HCT116 (cell line): ENCODE data around the gene AWAT2. TPM values are rescaled to one million over a fixed set of nuclear protein-coding genes. Genes with fewer than 3 reads are reported as not detected.

Source experiments
- ATAC-seq: fragments of 200-7000 bp; cut with Tn5 transposase; 2 replicates; pipeline ENCODE4 v1.9.1; 2020; ENCODE audit warnings: mild to moderate bottlenecking, moderate library complexity
- BruUV-seq: library from RNA; stranded (reverse); fragments of 400-500 nt; replicated peaks from 2 replicates; lab custom pipeline; 2021; lab: Mats Ljungman, UMichigan
- CTCF ChIA-PET: fragments of 300-600 bp; sonication (Branson Sonifier 250); formaldehyde crosslinking; loops from one replicate; lab custom pipeline; 2021; ENCODE audit warnings: antibody characterized with exemption; lab: Charles Lee
- POLR2A ChIA-PET: fragments of 300-600, 350-600 bp; sonication (Branson Sonifier 250); formaldehyde crosslinking; loops from one replicate; lab custom pipeline; 2021; ENCODE audit warnings: antibody characterized with exemption; lab: Charles Lee
- RAD21 ChIA-PET, 2 experiments: fragments of 300-600 bp; sonication (Branson Sonifier 250); formaldehyde crosslinking; loops; one replicate each; lab custom pipeline; 2023; ENCODE audit warnings: low total read pairs in 2 of 2; ENCODE audit not compliant: uncharacterized antibody in 2 of 2, unreplicated experiment in 2 of 2, low non-redundant PET in 1 of 2; lab: Charles Lee
- DNase-seq: peaks from one replicate; pipeline ENCODE4 v3.0.0-alpha.2; 2010; ENCODE audit warnings: low read depth, low spot score
- H2AFZ ChIP-seq: fragments of 200-600 bp; shearing (Covaris generic), sonication (generic); 2 replicates; pipeline ENCODE4 v1.6.1; 2017; ENCODE audit warnings: low read depth, mixed run types, mixed read lengths, antibody characterized with exemption, low read length; ENCODE audit not compliant: poor library complexity, severe bottlenecking
- H3K27ac ChIP-seq: 2 replicates; pipeline ENCODE4 v1.5.1; 2012; ENCODE audit warnings: low read depth, low read length
- H3K27me3 ChIP-seq: fragments of 200-600 bp; sonication (generic); 2 replicates; pipeline ENCODE4 v1.6.1; 2016; ENCODE audit warnings: mixed run types, low read length, mixed read lengths; ENCODE audit not compliant: insufficient read depth
- H3K36me3 ChIP-seq, 2 experiments: fragments of 200-500 bp in 1 of 2; fragments of 200-600 bp in 1 of 2; sonication (Bioruptor generic) in 1 of 2; sonication (generic) in 1 of 2; 2 replicates each; pipeline versions ENCODE4 v1.5.1 to v1.6.1; 2014 to 2016; ENCODE audit warnings: low read length in 2 of 2, inconsistent platforms in 1 of 2, mixed read lengths in 1 of 2, mixed run types in 1 of 2; ENCODE audit not compliant: insufficient read depth in 2 of 2, control insufficient read depth in 1 of 2
- H3K4me1 ChIP-seq, 2 experiments: fragments of 200-600 bp in 1 of 2; sonication (generic) in 1 of 2; 2 replicates each; pipeline versions ENCODE4 v1.5.1 to v1.6.1; 2012 to 2017; ENCODE audit warnings: low read length in 2 of 2, inconsistent platforms in 1 of 2, mild to moderate bottlenecking in 1 of 2, mixed read lengths in 1 of 2, mixed run types in 1 of 2, moderate library complexity in 1 of 2; ENCODE audit not compliant: insufficient read depth in 2 of 2, control insufficient read depth in 1 of 2
- H3K4me2 ChIP-seq: fragments of 200-600 bp; sonication (generic); 2 replicates; pipeline ENCODE4 v1.6.1; 2017; ENCODE audit warnings: mixed run types, low read length, mixed read lengths
- H3K4me3 ChIP-seq, 2 experiments: fragments of 200-600 bp in 1 of 2; sonication (generic) in 1 of 2; replicated peaks in 1 of 2; 2 replicates each; pipeline ENCODE4 v1.5.1; 2011 to 2016; ENCODE audit warnings: low read length in 2 of 2, control low read depth in 1 of 2, low read depth in 1 of 2, mild to moderate bottlenecking in 1 of 2, mixed read lengths in 1 of 2, mixed run types in 1 of 2
- H3K79me2 ChIP-seq: fragments of 200-600 bp; sonication (generic); 2 replicates; pipeline ENCODE4 v1.6.1; 2017; ENCODE audit warnings: mild to moderate bottlenecking, mixed run types, low read length, moderate library complexity, mixed read lengths; ENCODE audit not compliant: insufficient read depth
- H3K9ac ChIP-seq: fragments of 200-600 bp; sonication (generic); 2 replicates; pipeline ENCODE4 v1.6.1; 2016; ENCODE audit warnings: low read length, mixed read lengths
- H3K9me2 ChIP-seq: fragments of 200-600 bp; sonication (generic), shearing (Covaris generic); 2 replicates; pipeline ENCODE4 v1.6.1; 2017; ENCODE audit warnings: mixed run types, mild to moderate bottlenecking, moderate library complexity; ENCODE audit not compliant: insufficient read depth
- H3K9me3 ChIP-seq, 2 experiments: fragments of 200-500 bp in 1 of 2; fragments of 200-600 bp in 1 of 2; sonication (Bioruptor generic) in 1 of 2; sonication (generic) in 1 of 2; 2 replicates each; pipeline ENCODE4 v1.6.1; 2014 to 2017; ENCODE audit warnings: low read length in 2 of 2, mixed read lengths in 2 of 2, inconsistent platforms in 1 of 2, low read depth in 1 of 2, mild to moderate bottlenecking in 1 of 2, mixed run types in 1 of 2, moderate library complexity in 1 of 2; ENCODE audit not compliant: control insufficient read depth in 1 of 2, insufficient read depth in 1 of 2
- H4K20me1 ChIP-seq: fragments of 200-600 bp; sonication (generic), shearing (Covaris generic); 2 replicates; pipeline ENCODE4 v1.6.1; 2017; ENCODE audit warnings: mixed run types, mild to moderate bottlenecking, moderate library complexity; ENCODE audit not compliant: insufficient read depth
- CBX3 ChIP-seq: IDR thresholded peaks from 2 replicates; pipeline ENCODE4 v1.6.1; 2012; ENCODE audit warnings: low read depth
- CEBPB ChIP-seq: IDR thresholded peaks from 2 replicates; pipeline ENCODE4 v1.6.1; 2012; ENCODE audit warnings: low read depth
- EGR1 ChIP-seq: IDR thresholded peaks from 2 replicates; pipeline ENCODE4 v1.6.1; 2012; ENCODE audit warnings: low read depth
- ELF1 ChIP-seq: IDR thresholded peaks from 2 replicates; pipeline ENCODE4 v1.6.1; 2012; ENCODE audit warnings: low read depth, borderline replicate concordance
- EZH2 ChIP-seq: fragments of 200-600 bp; sonication (generic); IDR thresholded peaks from 2 replicates; pipeline ENCODE4 v1.6.1; 2017; ENCODE audit warnings: antibody characterized with exemption, mixed run types
- EZH2phosphoT487 ChIP-seq: fragments of 200-600 bp; IDR thresholded peaks from 2 replicates; pipeline ENCODE4 v1.6.1; 2018; ENCODE audit warnings: antibody characterized with exemption, borderline replicate concordance
- FOSL1 ChIP-seq: IDR thresholded peaks from 2 replicates; pipeline ENCODE4 v1.6.1; 2012; ENCODE audit warnings: low read depth
- JUND ChIP-seq: IDR thresholded peaks from 2 replicates; pipeline ENCODE4 v1.6.1; 2012
- POLR2A ChIP-seq: IDR thresholded peaks from 2 replicates; pipeline ENCODE4 v1.7.0; 2011; ENCODE audit warnings: borderline replicate concordance; ENCODE audit not compliant: insufficient read depth, insufficient read length; ENCODE audit errors: extremely low read depth
- RAD21 ChIP-seq: IDR thresholded peaks from 2 replicates; pipeline ENCODE4 v1.6.1; 2012; ENCODE audit warnings: low read depth, mild to moderate bottlenecking
- SP1 ChIP-seq: IDR thresholded peaks from 2 replicates; pipeline ENCODE4 v1.6.1; 2012; ENCODE audit warnings: low read depth
- SRF ChIP-seq: IDR thresholded peaks from 2 replicates; pipeline ENCODE4 v1.6.1; 2012; ENCODE audit warnings: low read depth
- TCF7L2 ChIP-seq: IDR thresholded peaks from 2 replicates; pipeline ENCODE4 v1.7.0; 2011; ENCODE audit warnings: borderline replicate concordance, inconsistent platforms; ENCODE audit not compliant: insufficient read depth, insufficient read length; ENCODE audit errors: extremely low read depth
- YY1 ChIP-seq: IDR thresholded peaks from 2 replicates; pipeline ENCODE4 v1.6.1; 2011; ENCODE audit warnings: low read length, low read depth, moderate library complexity, mild to moderate bottlenecking; ENCODE audit not compliant: insufficient replicate concordance; ENCODE audit errors: extremely low read depth
- ZFX ChIP-seq: fragments of 450-650 bp; IDR thresholded peaks from 2 replicates; pipeline ENCODE4 v1.6.1; 2017
- ZNF274 ChIP-seq: fragments of 200-500 bp; sonication (Bioruptor generic); IDR thresholded peaks from 2 replicates; pipeline ENCODE4 v1.6.1; 2014; ENCODE audit warnings: mild to moderate bottlenecking, low read depth, low read length, inconsistent platforms
- intact Hi-C: fragments of 100-400 bp; cut with micrococcal nuclease; formaldehyde crosslinking; loops from 2 replicates; pipeline ENCODE4 v1.10.0; 2022
- total RNA-seq: library from RNA; stranded (reverse); gene quantifications from one replicate; pipeline ENCODE4 v1.2.1, GENCODE V29; 2021; ENCODE audit not compliant: unreplicated experiment
- TF ChIP-seq, protein P1 (sequence below): IDR thresholded peaks from 2 replicates; pipeline ENCODE4 v1.6.1; 2012
- TF ChIP-seq, protein P2 (sequence below): IDR thresholded peaks from 2 replicates; pipeline ENCODE4 v1.6.1; 2012; ENCODE audit warnings: low read depth
- TF ChIP-seq, protein P3 (sequence below): IDR thresholded peaks from 2 replicates; pipeline ENCODE4 v1.6.1; 2012
- TF ChIP-seq, protein P4 (sequence below): IDR thresholded peaks from 2 replicates; pipeline ENCODE4 v1.6.1; 2011; ENCODE audit warnings: mild to moderate bottlenecking, low read length, moderate library complexity; ENCODE audit not compliant: insufficient replicate concordance; ENCODE audit errors: extremely low read depth

Gene AWAT2
- total RNA-seq, 1 experiment from 2014 or later, result not detected

DNA sequence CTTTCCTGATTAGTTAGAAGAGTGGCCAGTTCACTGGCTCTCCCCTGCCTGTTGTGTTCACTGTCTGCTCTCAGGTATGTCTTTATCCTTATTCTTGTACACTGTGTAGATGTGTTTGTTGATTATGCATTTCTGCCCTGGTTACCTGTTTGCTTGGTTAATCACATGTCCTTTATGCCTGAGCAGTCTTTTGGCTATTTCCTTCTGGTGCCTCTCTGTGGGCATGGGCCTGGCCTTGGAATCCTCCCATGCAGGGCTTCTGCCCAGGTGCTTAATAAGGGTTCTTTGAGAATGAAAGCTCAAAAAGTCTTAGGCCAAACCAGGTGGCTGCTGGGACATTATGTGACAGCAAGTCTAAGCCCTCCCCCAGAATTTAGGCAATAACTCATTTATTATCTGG lies 39.0 kb upstream of the AWAT2 start:
- intact Hi-C loops, result no loop called here
- CTCF ChIA-PET, result no interaction called here
- TF ChIP-seq ZNF274 (no peak), SP1 (no peak), ELF1 (no peak), YY1 (no peak), EGR1 (no peak), CEBPB (no peak), FOSL1 (no peak), POLR2A (no peak), SRF (no peak), TCF7L2 (no peak), EZH2 (no peak), ZFX (no peak), EZH2phosphoT487 (no peak), JUND (no peak), RAD21 (no peak), CBX3 (no peak)
- TF ChIP-seq, protein P1, sequence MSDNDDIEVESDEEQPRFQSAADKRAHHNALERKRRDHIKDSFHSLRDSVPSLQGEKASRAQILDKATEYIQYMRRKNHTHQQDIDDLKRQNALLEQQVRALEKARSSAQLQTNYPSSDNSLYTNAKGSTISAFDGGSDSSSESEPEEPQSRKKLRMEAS, result no peak
- TF ChIP-seq, protein P2, sequence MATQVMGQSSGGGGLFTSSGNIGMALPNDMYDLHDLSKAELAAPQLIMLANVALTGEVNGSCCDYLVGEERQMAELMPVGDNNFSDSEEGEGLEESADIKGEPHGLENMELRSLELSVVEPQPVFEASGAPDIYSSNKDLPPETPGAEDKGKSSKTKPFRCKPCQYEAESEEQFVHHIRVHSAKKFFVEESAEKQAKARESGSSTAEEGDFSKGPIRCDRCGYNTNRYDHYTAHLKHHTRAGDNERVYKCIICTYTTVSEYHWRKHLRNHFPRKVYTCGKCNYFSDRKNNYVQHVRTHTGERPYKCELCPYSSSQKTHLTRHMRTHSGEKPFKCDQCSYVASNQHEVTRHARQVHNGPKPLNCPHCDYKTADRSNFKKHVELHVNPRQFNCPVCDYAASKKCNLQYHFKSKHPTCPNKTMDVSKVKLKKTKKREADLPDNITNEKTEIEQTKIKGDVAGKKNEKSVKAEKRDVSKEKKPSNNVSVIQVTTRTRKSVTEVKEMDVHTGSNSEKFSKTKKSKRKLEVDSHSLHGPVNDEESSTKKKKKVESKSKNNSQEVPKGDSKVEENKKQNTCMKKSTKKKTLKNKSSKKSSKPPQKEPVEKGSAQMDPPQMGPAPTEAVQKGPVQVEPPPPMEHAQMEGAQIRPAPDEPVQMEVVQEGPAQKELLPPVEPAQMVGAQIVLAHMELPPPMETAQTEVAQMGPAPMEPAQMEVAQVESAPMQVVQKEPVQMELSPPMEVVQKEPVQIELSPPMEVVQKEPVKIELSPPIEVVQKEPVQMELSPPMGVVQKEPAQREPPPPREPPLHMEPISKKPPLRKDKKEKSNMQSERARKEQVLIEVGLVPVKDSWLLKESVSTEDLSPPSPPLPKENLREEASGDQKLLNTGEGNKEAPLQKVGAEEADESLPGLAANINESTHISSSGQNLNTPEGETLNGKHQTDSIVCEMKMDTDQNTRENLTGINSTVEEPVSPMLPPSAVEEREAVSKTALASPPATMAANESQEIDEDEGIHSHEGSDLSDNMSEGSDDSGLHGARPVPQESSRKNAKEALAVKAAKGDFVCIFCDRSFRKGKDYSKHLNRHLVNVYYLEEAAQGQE, result no peak
- TF ChIP-seq, protein P3, sequence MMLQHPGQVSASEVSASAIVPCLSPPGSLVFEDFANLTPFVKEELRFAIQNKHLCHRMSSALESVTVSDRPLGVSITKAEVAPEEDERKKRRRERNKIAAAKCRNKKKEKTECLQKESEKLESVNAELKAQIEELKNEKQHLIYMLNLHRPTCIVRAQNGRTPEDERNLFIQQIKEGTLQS, result no peak
- TF ChIP-seq, protein P4, sequence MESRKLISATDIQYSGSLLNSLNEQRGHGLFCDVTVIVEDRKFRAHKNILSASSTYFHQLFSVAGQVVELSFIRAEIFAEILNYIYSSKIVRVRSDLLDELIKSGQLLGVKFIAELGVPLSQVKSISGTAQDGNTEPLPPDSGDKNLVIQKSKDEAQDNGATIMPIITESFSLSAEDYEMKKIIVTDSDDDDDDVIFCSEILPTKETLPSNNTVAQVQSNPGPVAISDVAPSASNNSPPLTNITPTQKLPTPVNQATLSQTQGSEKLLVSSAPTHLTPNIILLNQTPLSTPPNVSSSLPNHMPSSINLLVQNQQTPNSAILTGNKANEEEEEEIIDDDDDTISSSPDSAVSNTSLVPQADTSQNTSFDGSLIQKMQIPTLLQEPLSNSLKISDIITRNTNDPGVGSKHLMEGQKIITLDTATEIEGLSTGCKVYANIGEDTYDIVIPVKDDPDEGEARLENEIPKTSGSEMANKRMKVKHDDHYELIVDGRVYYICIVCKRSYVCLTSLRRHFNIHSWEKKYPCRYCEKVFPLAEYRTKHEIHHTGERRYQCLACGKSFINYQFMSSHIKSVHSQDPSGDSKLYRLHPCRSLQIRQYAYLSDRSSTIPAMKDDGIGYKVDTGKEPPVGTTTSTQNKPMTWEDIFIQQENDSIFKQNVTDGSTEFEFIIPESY, result no peak
- Histone ChIP-seq H2AFZ (no peak overlapping the region), H3K79me2 (no peaks in the 10 kb centered on the region), H3K36me3 (no peaks in the 10 kb centered on the region), H3K9ac (no peak overlapping the region), H3K4me2 (no peak overlapping the region), H3K27me3 (no peaks in the 10 kb centered on the region), H3K9me2 (no peaks in the 10 kb centered on the region), H3K4me1 (no peaks in the 10 kb centered on the region), H3K9me3 (no peaks in the 10 kb centered on the region), H3K27ac (no peak overlapping the region), H4K20me1 (no peaks in the 10 kb centered on the region), H3K4me3 (no peak overlapping the region)
- DNase-seq, result no peak
- BruUV-seq, result no TSS peak
- ATAC-seq, result no peak
- POLR2A ChIA-PET, result no interaction called here
- RAD21 ChIA-PET, result no interaction called here
